B cell (primary cell): Measurements from ENCODE around the gene SIRPA. TPM values are rescaled to one million over a fixed set of nuclear protein-coding genes. Genes with fewer than 3 reads are reported as not detected.
A peak's percentile ranks its signal among the peaks of the same experiment; 100 is the strongest.

ENCODE experiments used
- ATAC-seq: fragments of 200-7000 bp; cut with Tn5 transposase; one replicate; pipeline ENCODE4 v1.10.0; 2021; ENCODE audit warnings: low read depth, mild to moderate bottlenecking, moderate number of reproducible peaks, moderate library complexity
- CTCF ChIA-PET: fragments of 350-600 bp; sonication (Branson Sonifier 250); formaldehyde crosslinking; loops from one replicate; lab custom pipeline; 2021; ENCODE audit warnings: antibody characterized with exemption, inconsistent platforms; lab: Charles Lee
- POLR2A ChIA-PET: fragments of 350-600 bp; sonication (Branson Sonifier 250); formaldehyde crosslinking; loops from one replicate; lab custom pipeline; 2021; ENCODE audit warnings: antibody characterized with exemption; lab: Charles Lee
- DNase-seq: peaks from one replicate; pipeline ENCODE4 v3.0.0; 2013
- H2AFZ ChIP-seq: 2 replicates; pipeline ENCODE4 v1.6.1; 2012; ENCODE audit warnings: mild to moderate bottlenecking, low read depth, low read length; ENCODE audit not compliant: insufficient read depth, poor library complexity, severe bottlenecking
- H3K27ac ChIP-seq, 2 donors: 1 replicate in 1 of 2; 2 replicates in 1 of 2; pipeline ENCODE4 v1.5.1; 2012 to 2013; ENCODE audit warnings: low read length in 2 of 2, mild to moderate bottlenecking in 2 of 2, moderate library complexity in 1 of 2
- H3K27me3 ChIP-seq, 4 experiments: fragments of 200-600 bp in 1 of 4; sonication (generic) in 1 of 4; replicated peaks in 1 of 4; 1 replicate in 2 of 4; 2 replicates in 2 of 4; pipeline versions ENCODE4 v1.6.1 to v1.7.0; 2013 to 2016; ENCODE audit warnings: low read length in 3 of 4, mild to moderate bottlenecking in 2 of 4, mixed read lengths in 1 of 4, moderate library complexity in 1 of 4; ENCODE audit not compliant: insufficient read depth in 4 of 4, control insufficient read depth in 3 of 4; ENCODE audit errors: control extremely low read depth in 1 of 4
- H3K36me3 ChIP-seq, 2 experiments: replicated peaks in 1 of 2; 1 replicate in 1 of 2; 2 replicates in 1 of 2; pipeline versions ENCODE4 v1.6.1 to v1.7.1; 2013; ENCODE audit warnings: low read length in 1 of 2; ENCODE audit not compliant: insufficient read depth in 2 of 2, control insufficient read depth in 1 of 2; ENCODE audit errors: control extremely low read depth in 1 of 2, extremely low read depth in 1 of 2
- H3K4me1 ChIP-seq, 2 donors: fragments of 200-600 bp in 1 of 2; sonication (generic) in 1 of 2; 1 replicate in 1 of 2; 2 replicates in 1 of 2; pipeline versions ENCODE4 v1.5.1 to v1.6.1; 2013 to 2017; ENCODE audit warnings: low read length in 2 of 2; ENCODE audit not compliant: control insufficient read depth in 2 of 2, insufficient read depth in 2 of 2
- H3K4me2 ChIP-seq: replicated peaks from 2 replicates; pipeline ENCODE3; 2012; ENCODE audit warnings: mild to moderate bottlenecking, low read depth, low read length; ENCODE audit not compliant: poor library complexity, severe bottlenecking
- H3K4me3 ChIP-seq, 5 experiments: fragments of 200-600 bp in 1 of 5; sonication (generic) in 1 of 5; 1 replicate in 3 of 5; 2 replicates in 2 of 5; pipeline versions ENCODE4 v1.5.1 to v1.7.0; 2011 to 2016; ENCODE audit warnings: low read length in 4 of 5, mild to moderate bottlenecking in 4 of 5, low read depth in 2 of 5, control low read depth in 1 of 5, moderate library complexity in 1 of 5; ENCODE audit not compliant: insufficient read depth in 1 of 5; ENCODE audit errors: control extremely low read depth in 1 of 5, extremely low read depth in 1 of 5
- H3K79me2 ChIP-seq: fragments of 200-600 bp; sonication (generic); one replicate; pipeline ENCODE4 v1.6.0; 2016; ENCODE audit warnings: low read length; ENCODE audit not compliant: control insufficient read depth, insufficient read depth
- H3K9ac ChIP-seq: fragments of 200-600 bp; sonication (generic); 2 replicates; pipeline ENCODE4 v1.6.1; 2017; ENCODE audit warnings: mild to moderate bottlenecking, low read length, moderate library complexity
- H3K9me3 ChIP-seq, 3 donors: one replicate each; pipeline versions ENCODE4 v1.6.1 to v1.7.1; 2013; ENCODE audit warnings: low read length in 2 of 3; ENCODE audit not compliant: control insufficient read depth in 2 of 3, insufficient read depth in 1 of 3; ENCODE audit errors: control extremely low read depth in 1 of 3
- H4K20me1 ChIP-seq: 2 replicates; pipeline ENCODE4 v1.6.0; 2012; ENCODE audit warnings: mild to moderate bottlenecking, low read length; ENCODE audit not compliant: insufficient read depth, control insufficient read depth, poor library complexity, severe bottlenecking
- H3K27ac Mint-ChIP-seq: one replicate; pipeline ENCODE4 v1.8.0; 2021; ENCODE audit warnings: mixed read lengths
- H3K27me3 Mint-ChIP-seq: one replicate; pipeline ENCODE4 v1.8.0; 2021; ENCODE audit warnings: mixed read lengths
- H3K4me1 Mint-ChIP-seq: one replicate; pipeline ENCODE4 v1.8.0; 2021; ENCODE audit warnings: mixed read lengths
- H3K4me3 Mint-ChIP-seq: one replicate; pipeline ENCODE4 v1.8.0; 2021; ENCODE audit warnings: mixed read lengths
- H3K9me3 Mint-ChIP-seq: one replicate; pipeline ENCODE4 v1.8.0; 2022; ENCODE audit warnings: mixed read lengths; ENCODE audit not compliant: insufficient read depth
- CTCF ChIP-seq: fragments of 200-600 bp; IDR thresholded peaks from one replicate; pipeline ENCODE4 v1.8.0; 2022; ENCODE audit warnings: antibody characterized with exemption, mild to moderate bottlenecking
- EZH2 ChIP-seq: IDR thresholded peaks from 2 replicates; pipeline ENCODE4 v1.6.1; 2012; ENCODE audit warnings: borderline replicate concordance, low read depth, mild to moderate bottlenecking, moderate library complexity, low read length; ENCODE audit not compliant: insufficient read depth, poor library complexity, severe bottlenecking
- WGBS: methylation state at CpG from one replicate; pipeline ENCODE4 v1.1.5; 2013; ENCODE audit warnings: missing lambda C conversion rate; ENCODE audit not compliant: insufficient coverage; 5-methylcytosine and 5-hydroxymethylcytosine counted together
- intact Hi-C: fragments of 100-400 bp; cut with micrococcal nuclease; formaldehyde crosslinking; loops from one replicate; pipeline ENCODE4 v1.10.0; 2022
- polyA plus RNA-seq: library from polyadenylated mRNA; depleted of rRNA; stranded (reverse); fragments of >200 nt; gene quantifications from 2 replicates; pipeline ENCODE4 v1.2.3, GENCODE V29; 2012
- total RNA-seq, 2 donors: library from RNA; stranded (reverse); fragments of 120-200 nt in 1 of 2; gene quantifications; 1 replicate in 1 of 2; 2 replicates in 1 of 2; pipeline versions ENCODE4 v1.2.3 to v1.2.4, GENCODE V29; 2013 to 2022

Gene SIRPA
- total and polyA plus RNA-seq, 2 donors (not counting 1 experiment from before 2014, with no cell fraction given) = 0.94 to 10.2 TPM

GRCh38 chr20:1895674-1896483, 672 bp downstream of the SIRPA start:
- WGBS = 22% methylated on average over 24 of the region's 24 CpGs
- H3K9ac ChIP-seq = peak overlapping the region; percentile 60
- Mint-ChIP-seq H3K27me3 (peaks cover 4% of the 10 kb centered on the region), H3K27ac (peak overlapping the region; percentile 82), H3K4me3 (peak overlapping the region; percentile 90), H3K9me3 (no peaks in the 10 kb centered on the region), H3K4me1 (peaks cover 55% of the 10 kb centered on the region)
- no peaks in the 10 kb centered on the region for H3K79me2 ChIP-seq
- intact Hi-C loops = loop anchor here (2.0 to 5.0 kb wide), 3 partner anchors 25 to 206 kb away; partner anchors contain the start of gene STK35
- ChIA-PET POLR2A (interaction anchor here (0.7 to 2.0 kb wide), 2 partner anchors 25 to 75 kb away, joined by 4 to 5 read pairs; no protein-coding TSS in a partner anchor), CTCF (interaction anchor here (0.7 to 1.8 kb wide), 4 partner anchors 45 to 93 kb away, joined by 3 to 14 read pairs (median 6); no protein-coding TSS in a partner anchor)
- peak overlapping the region; percentile 73 for H2AFZ ChIP-seq
- H4K20me1 ChIP-seq = no peaks in the 10 kb centered on the region
- peaks cover 41 to 50% of the 10 kb centered on the region in 2 donors for H3K4me1 ChIP-seq
- peaks cover 0 to 10% (median 3%) of the 10 kb centered on the region in 4 experiments for H3K27me3 ChIP-seq
- peak overlapping the region; percentile 86 for H3K4me2 ChIP-seq
- ATAC-seq = no peak
- H3K4me3 ChIP-seq = peak overlapping the region; percentile 20 to 78 (median 60)
- no peak for TF ChIP-seq CTCF
- TF ChIP-seq EZH2 = no peak
- no peak overlapping the region for H3K27ac ChIP-seq
- DNase-seq = no peak
- H3K36me3 ChIP-seq = no peaks in the 10 kb centered on the region
- no peaks in the 10 kb centered on the region for H3K9me3 ChIP-seq
